Effector memory CD4-positive, alpha-beta T cell (primary cell): Measurements from ENCODE around the gene PIM3.
A peak's percentile ranks its signal among the peaks of the same experiment; 100 is the strongest.

Experiments
- DNase-seq, 3 donors: peaks; one replicate each; pipeline ENCODE4 v3.0.0-alpha.2; 2020
- H3K27ac ChIP-seq: 2 replicates; pipeline ENCODE4 v1.7.0; 2013; ENCODE audit warnings: mild to moderate bottlenecking, low read length, moderate library complexity; ENCODE audit not compliant: insufficient read depth, poor library complexity, severe bottlenecking
- H3K27me3 ChIP-seq: replicated peaks from 2 replicates; pipeline ENCODE4 v1.7.0; 2013; ENCODE audit warnings: mild to moderate bottlenecking, low read length; ENCODE audit not compliant: insufficient read depth, control insufficient read depth, poor library complexity, severe bottlenecking
- H3K36me3 ChIP-seq: 2 replicates; pipeline ENCODE4 v1.7.0; 2013; ENCODE audit warnings: mild to moderate bottlenecking, low read length, moderate library complexity; ENCODE audit not compliant: control insufficient read depth, insufficient read depth
- H3K4me1 ChIP-seq: 2 replicates; pipeline ENCODE4 v1.7.0; 2013; ENCODE audit warnings: low read length, mild to moderate bottlenecking; ENCODE audit not compliant: control insufficient read depth, insufficient read depth, poor library complexity, severe bottlenecking
- H3K4me3 ChIP-seq: 2 replicates; pipeline ENCODE4 v1.7.0; 2013; ENCODE audit warnings: low read length, low read depth, mild to moderate bottlenecking; ENCODE audit not compliant: insufficient read depth, poor library complexity, severe bottlenecking
- H3K9me3 ChIP-seq: 2 replicates; pipeline ENCODE4 v1.7.0; 2013; ENCODE audit warnings: mild to moderate bottlenecking, low read length, moderate library complexity; ENCODE audit not compliant: control insufficient read depth

Gene PIM3

DNA sequence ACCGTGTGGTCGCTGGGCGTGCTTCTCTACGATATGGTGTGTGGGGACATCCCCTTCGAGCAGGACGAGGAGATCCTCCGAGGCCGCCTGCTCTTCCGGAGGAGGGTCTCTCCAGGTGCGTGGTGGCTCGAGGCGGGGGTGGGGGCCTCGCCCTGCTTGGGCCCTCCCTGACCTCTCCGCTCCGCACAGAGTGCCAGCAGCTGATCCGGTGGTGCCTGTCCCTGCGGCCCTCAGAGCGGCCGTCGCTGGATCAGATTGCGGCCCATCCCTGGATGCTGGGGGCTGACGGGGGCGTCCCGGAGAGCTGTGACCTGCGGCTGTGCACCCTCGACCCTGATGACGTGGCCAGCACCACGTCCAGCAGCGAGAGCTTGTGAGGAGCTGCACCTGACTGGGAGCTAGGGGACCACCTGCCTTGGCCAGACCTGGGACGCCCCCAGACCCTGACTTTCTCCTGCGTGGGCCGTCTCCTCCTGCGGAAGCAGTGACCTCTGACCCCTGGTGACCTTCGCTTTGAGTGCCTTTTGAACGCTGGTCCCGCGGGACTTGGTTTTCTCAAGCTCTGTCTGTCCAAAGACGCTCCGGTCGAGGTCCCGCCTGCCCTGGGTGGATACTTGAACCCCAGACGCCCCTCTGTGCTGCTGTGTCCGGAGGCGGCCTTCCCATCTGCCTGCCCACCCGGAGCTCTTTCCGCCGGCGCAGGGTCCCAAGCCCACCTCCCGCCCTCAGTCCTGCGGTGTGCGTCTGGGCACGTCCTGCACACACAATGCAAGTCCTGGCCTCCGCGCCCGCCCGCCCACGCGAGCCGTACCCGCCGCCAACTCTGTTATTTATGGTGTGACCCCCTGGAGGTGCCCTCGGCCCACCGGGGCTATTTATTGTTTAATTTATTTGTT, 2.4 kb downstream of the PIM3 start:
- H3K4me3 ChIP-seq = peak overlapping the region; percentile 56
- peaks cover 17% of the 10 kb centered on the region for H3K36me3 ChIP-seq
- H3K9me3 ChIP-seq = no peaks in the 10 kb centered on the region
- peaks cover 31% of the 10 kb centered on the region for H3K4me1 ChIP-seq
- DNase-seq = no peak
- H3K27me3 ChIP-seq = no peaks in the 10 kb centered on the region
- peak overlapping the region; percentile 97 for H3K27ac ChIP-seq

DNA sequence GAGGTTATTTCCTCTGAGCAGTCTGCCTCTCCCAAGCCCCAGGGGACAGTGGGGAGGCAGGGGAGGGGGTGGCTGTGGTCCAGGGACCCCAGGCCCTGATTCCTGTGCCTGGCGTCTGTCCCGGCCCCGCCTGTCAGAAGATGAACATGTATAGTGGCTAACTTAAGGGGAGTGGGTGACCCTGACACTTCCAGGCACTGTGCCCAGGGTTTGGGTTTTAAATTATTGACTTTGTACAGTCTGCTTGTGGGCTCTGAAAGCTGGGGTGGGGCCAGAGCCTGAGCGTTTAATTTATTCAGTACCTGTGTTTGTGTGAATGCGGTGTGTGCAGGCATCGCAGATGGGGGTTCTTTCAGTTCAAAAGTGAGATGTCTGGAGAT, 3.1 kb downstream of the PIM3 start:
- no peaks in the 10 kb centered on the region for H3K27me3 ChIP-seq
- H3K27ac ChIP-seq = peak overlapping the region; percentile 97
- H3K4me1 ChIP-seq = peaks cover 31% of the 10 kb centered on the region
- H3K36me3 ChIP-seq = peaks cover 17% of the 10 kb centered on the region
- no peak for DNase-seq
- H3K4me3 ChIP-seq = no peak overlapping the region
- no peaks in the 10 kb centered on the region for H3K9me3 ChIP-seq

DNA sequence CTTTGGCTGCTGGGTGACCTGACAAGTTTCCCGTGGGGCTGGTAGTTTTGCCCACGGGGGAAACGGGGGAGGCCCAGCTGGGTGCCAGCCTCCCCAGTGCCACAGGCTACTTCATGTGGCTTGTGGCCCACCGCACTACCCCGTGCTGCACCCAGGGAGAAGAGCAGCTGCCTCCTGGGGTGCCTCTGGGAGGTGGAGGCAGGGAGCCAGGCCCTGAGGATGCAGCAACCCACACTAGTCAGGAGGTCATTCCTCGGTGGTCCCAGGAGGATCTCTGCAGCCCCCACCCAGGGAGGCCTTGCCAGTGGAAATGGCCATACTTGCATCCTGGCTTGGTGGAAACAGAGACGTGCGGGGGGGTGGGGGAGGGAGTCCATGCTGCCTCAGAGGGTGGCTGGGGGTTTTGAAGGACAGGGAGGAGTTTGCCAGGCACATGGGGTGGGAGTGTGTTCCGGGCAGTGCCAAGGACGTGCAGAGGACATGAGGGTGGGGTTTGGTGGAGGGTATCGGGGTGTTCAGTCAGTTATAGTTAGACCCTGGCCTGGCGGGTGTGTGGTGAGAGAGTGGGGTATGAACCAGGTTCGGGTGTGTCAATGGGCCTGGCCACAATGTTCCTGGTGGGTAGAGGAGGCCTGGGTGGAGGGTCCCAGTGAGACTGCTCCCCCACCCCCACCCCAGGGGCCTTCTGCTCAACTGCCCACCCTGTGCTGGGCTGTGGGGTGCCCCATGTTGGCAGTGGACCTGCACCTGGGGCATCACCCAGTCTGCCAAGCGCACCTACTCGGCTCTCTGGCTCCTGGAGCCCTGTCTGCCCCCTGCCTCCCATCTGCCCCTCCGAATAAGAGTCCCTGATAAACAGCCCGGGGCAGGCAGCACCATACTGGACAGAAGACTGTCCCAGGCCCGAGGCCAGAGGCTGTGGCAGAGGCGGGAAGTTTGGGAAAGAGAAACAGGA, 3.8 kb downstream of the PIM3 start:
- Histone ChIP-seq H3K27me3 (no peaks in the 10 kb centered on the region), H3K27ac (peak overlapping the region; percentile 97), H3K9me3 (no peaks in the 10 kb centered on the region), H3K36me3 (peaks cover 17% of the 10 kb centered on the region), H3K4me1 (peaks cover 31% of the 10 kb centered on the region), H3K4me3 (no peak overlapping the region)
- DNase-seq = peak in 1 of 3 donors; percentile 30

DNA sequence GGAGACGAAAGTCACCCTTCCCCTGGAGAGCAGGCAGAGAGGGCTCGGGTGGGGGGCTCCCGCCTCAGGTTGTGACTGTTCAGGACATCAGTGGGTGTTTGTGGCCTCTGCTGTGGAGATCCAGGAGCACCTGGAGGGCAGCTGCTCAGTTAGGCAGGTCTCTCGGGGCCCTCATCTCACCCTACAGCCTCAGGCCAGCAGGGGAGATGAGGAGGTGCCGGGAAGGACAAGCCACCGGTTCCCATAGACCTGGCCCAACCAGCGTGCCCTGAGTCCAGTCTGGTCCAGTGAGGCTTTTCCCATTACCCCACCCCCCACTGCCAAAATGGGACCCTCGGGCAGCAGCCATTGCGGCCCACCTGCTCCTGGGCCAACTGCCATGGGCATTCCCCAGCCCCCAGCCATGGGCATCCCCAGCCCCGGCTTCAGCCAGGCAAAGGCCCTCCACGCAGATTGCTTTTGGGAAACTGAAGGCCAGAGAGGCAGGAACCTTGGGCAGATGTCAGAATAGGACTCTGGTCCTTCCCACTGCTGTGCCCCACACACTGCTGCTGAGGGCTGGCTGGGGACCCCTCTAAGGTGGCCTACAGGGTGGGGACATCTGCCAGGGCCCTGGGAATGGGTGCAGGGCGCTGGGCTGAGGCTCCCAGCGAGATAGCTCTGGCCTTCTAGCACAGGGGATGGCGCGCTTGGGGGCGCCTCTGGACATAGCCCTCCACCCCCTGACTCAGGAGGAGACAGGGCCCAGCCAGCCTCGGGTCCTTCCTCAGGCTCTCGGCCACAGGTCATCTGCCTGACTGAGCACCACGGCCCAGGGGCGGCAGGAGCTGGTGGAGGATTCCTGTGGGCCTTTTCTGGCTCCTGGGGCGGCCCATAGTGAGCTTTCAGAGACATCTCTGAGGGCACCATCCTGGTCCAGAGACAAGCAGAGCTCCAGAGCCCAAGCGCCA, 4.8 kb downstream of the PIM3 start:
- Histone ChIP-seq H3K4me1 (peaks cover 28% of the 10 kb centered on the region), H3K9me3 (no peaks in the 10 kb centered on the region), H3K27ac (peak overlapping the region; percentile 97), H3K4me3 (no peak overlapping the region), H3K36me3 (peaks cover 17% of the 10 kb centered on the region), H3K27me3 (no peaks in the 10 kb centered on the region)
- DNase-seq = no peak

DNA sequence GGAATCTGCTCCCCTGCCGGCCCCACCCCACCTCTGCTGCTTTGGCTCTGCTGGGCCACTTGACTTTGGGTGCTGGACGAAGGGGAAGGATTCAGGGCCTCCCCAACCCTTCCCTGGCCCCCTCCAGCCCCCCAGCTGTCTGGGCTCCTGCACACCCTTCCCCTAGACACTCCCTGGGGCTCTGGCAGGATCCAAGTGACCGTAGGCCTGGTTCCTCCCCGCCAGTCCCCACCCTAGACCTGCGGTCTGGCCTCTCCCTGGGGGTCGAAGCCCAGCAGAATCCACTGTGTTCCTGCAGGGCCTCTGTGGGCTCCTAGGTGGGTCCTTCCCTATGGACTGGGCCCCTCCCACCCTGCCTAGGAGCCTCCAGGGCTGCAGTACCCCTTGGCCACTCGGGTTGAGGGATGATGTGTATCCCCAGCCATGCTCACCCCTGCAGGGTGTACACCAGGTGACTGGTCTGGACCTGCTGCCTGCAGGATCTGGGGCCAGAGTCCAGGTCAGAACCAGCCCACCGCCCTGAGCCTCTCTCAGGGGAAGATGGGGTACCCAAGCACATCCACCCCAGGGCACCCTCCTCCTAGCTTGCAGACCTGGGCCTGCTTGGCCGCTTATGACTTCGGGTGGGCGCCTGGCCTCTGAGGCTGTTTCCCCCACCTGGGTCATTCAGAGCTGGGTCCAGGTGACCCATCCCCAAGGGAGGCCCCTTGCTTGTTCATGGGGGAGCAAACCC, 5.6 kb downstream of the PIM3 start:
- Histone ChIP-seq H3K4me1 (peaks cover 35% of the 10 kb centered on the region), H3K27ac (peak overlapping the region; percentile 41), H3K9me3 (no peaks in the 10 kb centered on the region), H3K4me3 (no peak overlapping the region), H3K36me3 (peaks cover 17% of the 10 kb centered on the region), H3K27me3 (no peaks in the 10 kb centered on the region)
- no peak for DNase-seq

DNA sequence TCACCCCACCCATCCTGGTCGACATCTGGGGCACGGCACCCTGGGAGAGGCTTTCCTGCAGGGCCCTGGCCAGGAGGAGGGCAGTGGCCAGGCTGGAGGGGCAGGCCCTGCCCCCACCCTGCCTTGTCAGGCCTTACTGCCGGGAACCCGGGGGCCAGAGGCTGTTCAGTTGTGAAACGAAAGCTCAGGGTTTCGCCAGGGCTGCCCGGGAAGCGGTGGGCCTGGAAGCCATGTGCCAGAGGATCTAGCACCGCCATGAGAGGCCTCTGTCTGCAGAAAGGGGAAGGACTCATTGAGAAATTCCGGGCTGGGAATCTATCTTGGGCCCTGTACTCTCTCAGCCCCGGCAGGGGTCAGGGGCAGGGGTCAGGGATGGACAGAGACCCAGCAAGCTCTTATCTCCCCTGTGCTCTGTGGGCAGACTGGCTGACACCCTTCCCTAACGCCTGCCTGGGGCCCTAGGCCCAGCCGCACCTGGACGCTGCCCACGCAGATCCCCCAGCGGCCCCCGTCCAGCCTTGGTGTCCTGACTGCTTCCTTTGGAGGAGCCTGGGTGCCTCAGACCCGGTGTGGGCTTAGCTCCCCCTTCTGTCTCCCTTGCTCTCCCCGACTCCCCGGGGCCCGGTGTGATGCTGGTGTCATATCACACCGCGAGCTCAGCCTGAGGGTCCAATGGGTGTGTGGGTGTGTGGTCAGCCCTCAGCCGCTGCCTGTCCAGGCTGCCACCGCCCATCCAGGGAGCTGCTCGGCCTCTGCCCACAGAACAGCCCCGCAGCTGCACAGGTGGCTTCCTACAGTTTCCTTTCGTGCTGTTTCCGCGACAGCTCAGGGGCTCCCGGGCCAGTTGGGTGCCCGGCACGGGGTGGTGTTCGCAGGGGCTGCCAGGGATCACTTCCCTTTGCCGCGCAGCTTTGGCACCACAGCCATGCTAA, 6.5 kb downstream of the PIM3 start:
- Histone ChIP-seq H3K36me3 (peaks cover 12% of the 10 kb centered on the region), H3K4me1 (peaks cover 42% of the 10 kb centered on the region), H3K27me3 (no peaks in the 10 kb centered on the region), H3K27ac (peak overlapping the region; percentile 41), H3K9me3 (no peaks in the 10 kb centered on the region), H3K4me3 (no peak overlapping the region)
- no peak for DNase-seq

DNA sequence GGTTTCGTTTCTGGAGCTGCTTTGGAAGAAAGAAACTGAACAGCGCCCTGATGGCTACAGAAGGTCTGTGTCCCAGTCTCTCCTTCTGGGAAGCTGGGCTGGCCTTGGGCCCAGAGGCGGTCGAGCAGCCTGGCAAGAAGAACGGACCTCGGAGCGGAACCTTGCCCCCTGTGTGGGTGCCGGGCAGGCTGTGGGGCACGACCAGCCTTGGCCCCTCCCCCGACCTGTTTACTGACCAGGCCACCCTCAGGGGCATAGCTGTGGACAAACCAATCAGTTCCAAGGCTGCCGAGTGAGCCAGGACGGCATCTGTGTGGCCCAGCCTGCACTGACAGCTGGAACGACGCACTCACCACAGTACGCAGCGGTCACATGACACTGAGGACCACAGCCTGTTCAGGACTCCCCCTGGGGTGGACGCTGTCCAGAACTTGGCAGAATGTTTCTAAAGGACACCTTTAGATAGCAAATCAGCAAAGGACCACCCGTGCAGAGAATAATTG, 7.2 kb downstream of the PIM3 start:
- H3K4me1 ChIP-seq = peaks cover 39% of the 10 kb centered on the region
- H3K9me3 ChIP-seq = no peaks in the 10 kb centered on the region
- H3K27ac ChIP-seq = peak overlapping the region; percentile 41
- H3K4me3 ChIP-seq = no peak overlapping the region
- H3K36me3 ChIP-seq = peaks cover 9% of the 10 kb centered on the region
- DNase-seq = no peak
- no peaks in the 10 kb centered on the region for H3K27me3 ChIP-seq

DNA sequence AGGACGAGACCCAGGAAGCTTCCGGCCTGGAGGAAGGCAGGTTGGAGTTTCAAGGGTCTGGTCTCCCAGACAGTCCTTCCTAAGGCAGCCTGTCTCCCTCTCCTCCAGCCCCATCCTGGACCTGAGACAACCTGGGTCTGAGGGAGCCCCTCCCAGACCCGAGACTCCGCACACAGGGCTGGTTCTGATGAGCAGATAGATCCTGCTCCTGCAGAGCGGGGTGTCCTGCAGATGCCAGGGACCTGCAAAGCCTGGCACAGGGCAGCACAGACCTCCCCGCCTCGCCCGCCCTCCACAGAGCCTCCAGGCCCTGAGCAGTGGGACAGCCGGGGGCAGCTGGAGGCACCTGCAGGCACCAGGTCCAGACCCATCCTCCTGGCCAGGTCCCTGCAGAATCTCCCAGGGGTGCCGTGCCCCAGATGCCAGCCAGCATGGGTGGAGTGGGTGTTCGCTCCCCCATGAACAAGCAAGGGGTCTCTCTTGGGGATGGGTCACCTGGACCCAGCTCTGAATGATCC, 7.8 kb downstream of the PIM3 start:
- Histone ChIP-seq H3K27ac (no peak overlapping the region), H3K36me3 (peaks cover 3% of the 10 kb centered on the region), H3K27me3 (no peaks in the 10 kb centered on the region), H3K4me3 (no peak overlapping the region), H3K4me1 (peaks cover 33% of the 10 kb centered on the region), H3K9me3 (no peaks in the 10 kb centered on the region)
- no peak for DNase-seq
